NCI-H2107 (cell line): ENCODE data around the gene MARK1.
"Not testable (repeated sequence)": the region's sequence is repeated elsewhere in the genome, so short reads cannot be mapped to it uniquely, and the experiment has no call there.

Experiments used
- DNase-seq: peaks from one replicate; lab custom pipeline; 2025; lab: John Stamatoyannopoulos, UW

Gene MARK1

DNA sequence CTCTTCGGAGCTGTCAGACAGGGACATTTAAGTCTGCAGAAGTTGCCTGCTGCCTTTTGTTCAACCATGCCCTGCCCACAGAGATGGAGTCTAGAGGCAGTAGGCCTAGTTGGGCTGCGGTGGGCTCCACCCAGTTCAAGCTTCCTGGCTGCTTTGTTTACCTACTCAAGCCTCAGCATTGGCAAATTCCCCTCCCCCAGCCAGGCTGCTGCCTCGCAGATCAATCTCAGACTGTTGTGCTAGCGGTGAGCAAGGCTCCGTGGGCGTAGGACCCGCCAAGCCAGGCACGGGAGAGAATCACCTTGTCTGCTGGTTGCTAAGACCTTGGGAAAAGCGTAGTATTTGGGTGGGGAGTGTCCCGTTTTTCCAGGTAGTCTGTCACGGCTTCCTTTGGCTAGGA, 83.2 kb downstream of the MARK1 start:
- not testable (repeated sequence) for DNase-seq

DNA sequence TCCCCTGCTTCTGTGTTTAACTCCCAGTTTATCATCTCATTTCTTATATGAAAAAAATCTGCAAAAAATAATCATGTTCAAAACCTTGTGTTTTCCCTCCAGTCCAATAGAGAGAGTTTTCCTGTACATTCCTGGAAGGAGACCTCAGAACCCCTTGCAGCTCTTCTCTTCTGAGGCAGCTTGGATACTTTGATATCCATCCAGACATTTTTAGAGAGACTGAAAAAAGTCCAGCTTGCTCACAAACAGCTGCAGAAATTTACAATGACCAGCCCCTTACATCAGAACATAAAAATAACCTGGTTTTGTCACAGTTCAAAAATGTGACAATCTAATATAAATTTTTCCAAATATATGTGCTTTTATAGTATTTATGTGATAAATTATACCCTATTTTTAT, 88.9 kb downstream of the MARK1 start:
- DNase-seq: no peak

DNA sequence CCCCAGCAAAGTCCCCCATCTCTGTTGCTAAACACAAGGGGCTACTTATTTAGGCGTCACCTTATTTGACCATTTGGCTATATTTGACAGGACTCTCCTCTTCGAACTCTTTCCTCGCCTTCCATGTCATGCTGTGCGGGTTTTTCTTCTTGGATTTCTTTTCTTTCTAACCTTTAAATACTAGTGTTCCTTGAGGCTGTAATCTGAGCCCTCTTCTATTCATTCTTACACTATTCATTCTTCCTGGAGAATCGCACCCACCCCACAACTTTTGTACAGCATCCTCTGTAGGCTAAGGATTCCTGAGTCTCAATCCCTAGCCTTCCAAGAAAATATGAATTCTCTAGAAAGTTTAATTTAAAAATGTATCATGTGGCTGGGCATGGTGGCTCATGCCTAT, 100.5 kb downstream of the MARK1 start:
- DNase-seq: no peak

DNA sequence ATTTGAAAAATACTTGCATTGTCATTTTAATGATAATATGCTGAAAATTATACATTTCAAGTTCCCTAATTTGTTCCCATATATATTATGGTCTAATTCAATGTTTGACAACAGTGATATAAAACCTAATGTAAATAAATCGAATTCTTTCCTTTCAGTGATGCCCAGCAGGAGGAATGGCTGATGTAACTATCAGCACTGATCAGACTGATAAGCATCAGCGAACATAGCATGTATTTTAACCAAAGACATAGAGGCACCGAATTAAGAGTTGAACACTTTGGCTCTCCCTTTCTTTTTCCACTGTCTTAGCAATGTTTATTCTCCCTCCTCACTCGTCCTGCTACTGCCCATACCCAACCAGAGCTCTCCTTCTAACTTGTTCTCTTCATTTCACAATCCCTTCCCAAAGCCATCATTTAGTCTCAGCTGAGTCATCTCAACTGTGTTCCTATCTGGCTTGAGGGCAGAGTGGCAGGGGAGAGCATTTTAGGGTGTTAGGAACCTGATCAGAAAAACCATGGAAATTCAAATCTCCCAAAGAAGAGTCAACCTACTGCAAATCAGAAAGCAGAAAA, 103.4 kb downstream of the MARK1 start:
- DNase-seq: no peak

DNA sequence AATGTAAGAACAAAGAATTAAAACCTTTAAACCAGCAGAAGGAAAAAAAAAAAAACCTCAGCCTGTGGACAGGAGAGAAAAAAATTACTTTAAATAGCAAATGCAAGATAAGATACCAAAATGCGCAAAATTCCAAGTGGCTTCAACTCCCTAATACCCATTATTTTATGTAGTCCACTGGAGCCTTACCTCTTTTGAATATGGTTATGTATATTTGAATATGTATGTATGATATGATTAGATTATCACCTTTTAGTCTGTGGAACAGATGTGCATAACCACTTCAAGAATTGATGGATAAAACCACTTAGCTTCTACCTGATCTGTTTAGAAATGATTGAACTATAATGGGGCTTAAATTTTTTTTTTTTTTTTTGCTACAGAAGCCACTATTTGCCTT, 109.8 kb downstream of the MARK1 start:
- no peak for DNase-seq

DNA sequence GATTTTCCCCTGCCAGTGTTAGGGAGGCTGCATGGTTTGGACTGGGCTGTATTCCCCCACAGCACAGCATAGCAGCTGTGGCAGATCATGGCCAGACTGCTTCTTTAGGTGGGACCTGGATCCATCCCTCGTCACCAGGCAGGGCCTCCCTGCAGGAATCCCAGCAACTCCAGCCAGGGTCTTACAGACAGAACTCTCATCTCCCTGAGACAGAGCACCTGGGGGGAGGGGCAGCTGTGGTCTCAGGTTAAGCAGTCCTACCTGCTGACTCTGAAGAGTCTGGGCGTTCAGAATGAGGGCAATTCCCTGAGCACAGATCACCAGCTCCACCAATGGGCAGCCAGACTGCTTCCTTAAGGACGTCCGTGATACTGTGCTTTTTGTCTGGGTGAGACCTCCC, 114.3 kb downstream of the MARK1 start:
- no peak for DNase-seq

DNA sequence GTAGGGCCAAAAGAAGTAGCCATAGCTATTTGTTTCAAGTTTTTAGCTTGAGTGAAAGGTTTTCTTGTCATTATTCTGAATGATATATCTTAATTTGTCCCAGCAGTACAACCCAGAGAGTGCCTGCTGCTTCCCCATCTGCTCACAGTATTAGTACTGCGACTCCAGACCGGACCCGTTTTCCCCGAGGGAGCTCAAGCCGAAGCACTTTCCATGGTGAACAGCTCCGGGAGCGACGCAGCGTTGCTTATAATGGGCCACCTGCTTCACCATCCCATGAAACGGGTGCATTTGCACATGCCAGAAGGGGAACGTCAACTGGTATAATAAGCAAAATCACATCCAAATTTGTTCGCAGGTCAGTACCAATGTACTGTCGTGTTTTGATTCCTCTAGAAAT, 125.1 kb downstream of the MARK1 start:
- DNase-seq: no peak

DNA sequence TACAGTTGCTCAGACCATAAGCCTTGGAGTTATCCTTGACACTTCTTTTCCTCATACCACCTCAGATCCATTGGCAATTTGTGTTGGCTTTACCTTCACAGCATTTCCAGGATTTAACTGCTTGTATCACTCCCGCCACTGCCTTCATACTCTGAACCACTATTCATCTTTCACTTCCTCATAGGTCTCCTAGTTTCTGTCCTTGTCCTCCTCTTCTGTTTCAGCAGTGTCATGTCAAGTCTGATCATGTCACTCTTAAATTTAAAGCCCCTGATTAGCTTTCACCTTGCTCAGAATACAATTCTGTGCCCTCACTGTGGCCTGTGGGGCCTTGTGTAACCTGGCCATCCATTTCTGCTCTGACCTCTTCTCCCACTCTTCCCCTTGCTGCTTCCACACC, 127.6 kb downstream of the MARK1 start:
- no peak for DNase-seq

DNA sequence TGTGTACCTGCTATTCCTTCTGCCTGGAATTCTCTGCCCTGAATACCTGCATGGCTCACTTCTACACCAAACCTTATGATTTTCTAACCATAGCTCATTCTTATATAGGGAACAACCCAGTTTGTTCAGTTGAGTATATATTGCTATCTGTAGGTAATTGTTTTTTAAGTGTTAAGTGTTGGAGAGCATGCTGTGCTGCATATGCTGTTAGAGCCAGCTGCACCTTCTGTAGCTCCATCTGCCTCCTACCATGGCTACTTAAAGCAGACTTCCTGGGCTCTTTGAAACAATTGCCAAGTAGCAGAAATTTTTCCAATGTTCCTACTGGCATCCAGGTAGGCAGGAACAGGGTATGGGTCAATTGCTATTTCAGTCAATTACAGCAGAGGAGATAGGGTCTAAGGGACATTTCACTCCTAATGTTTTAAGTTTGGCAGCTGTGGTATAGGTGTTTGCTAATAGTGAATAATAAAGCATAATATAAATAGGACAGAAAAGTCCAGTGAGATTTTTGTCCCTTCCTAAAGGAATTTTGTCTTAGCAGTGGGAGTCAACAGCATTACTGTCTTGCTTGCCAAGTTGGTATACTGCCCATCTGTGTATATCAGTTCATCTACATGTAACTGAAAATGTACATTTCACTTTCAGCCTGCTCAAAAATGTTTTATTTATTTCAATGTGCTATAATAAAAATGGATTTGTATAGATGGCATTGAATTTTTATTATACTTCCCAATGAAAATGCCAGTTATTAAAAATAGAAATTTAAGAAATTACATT, 128.2 kb downstream of the MARK1 start:
- no peak for DNase-seq

DNA sequence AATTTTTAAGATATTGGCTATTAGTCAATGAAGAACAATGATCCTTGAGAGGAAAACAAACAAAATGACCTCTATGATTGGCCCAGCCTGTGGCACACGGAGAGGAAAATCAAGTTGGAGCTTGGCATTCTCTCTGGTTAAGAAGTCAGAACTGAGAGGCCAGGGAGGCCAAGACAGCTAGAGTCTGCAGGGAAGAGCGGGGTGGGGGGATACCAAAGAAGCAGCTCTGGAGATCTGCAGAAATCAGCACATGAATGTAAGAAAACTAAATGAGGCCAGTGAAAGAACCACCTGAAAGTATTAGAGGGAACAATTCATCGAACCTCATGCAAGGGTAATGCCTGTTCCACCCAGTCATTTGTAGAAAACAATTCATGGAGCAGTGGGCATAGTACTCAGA, 138.4 kb downstream of the MARK1 start:
- DNase-seq: no peak

DNA sequence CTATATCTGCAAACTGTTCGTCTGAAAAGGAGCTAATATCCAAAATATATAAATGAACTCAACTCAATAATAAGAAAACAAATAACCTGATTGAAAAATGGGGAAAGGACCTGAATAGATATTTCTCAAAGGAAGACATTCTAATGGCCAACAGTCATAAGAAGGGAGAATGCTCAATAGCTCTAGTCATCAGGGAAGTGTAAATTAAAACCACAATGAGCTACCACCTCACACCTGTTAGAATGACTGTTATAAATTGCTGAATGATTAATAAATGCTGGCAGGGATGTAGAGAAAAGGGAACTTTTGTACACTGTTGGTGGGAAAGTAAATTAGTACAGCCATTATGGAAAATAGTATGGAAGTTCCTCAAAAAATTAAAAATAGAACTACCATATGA, 141.1 kb downstream of the MARK1 start:
- DNase-seq: no peak

DNA sequence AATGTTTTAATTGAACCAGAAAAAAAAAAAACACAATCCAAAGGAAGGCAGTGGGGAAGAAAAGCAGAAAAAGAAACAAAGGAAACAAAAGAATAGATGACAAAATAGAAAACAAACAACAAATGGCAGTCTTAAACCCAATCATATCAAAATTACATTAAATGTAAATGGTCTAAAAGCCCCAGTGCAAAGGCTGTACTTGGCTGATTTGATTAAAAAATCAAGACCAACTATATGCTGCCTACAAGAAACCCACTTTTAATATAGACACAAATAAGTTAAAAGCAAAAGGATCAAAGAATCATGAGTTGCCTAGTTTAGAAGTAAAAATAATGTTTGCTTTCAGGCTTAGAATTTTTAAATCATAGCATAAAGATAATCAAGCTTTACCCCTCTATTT, 142.4 kb downstream of the MARK1 start:
- no peak for DNase-seq

DNA sequence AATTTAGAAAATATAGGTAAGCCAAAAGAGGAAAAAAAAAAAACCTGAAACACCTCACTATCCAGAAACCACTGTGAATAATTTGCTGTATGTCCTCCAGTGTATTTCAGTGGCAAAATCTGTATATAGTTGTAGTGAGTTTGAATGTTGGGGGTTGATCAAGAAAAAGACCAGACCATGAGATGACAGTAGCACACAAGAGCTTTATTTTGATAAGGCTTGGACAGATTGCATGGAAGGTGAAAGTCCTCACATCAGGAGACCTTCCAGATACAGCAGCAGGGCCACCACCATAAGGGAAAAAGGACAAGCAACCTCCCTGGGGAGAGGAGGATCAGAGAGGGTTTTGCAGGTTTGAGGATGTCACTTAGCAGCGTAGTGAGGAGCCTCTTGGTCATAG, 146.0 kb downstream of the MARK1 start:
- no peak for DNase-seq

DNA sequence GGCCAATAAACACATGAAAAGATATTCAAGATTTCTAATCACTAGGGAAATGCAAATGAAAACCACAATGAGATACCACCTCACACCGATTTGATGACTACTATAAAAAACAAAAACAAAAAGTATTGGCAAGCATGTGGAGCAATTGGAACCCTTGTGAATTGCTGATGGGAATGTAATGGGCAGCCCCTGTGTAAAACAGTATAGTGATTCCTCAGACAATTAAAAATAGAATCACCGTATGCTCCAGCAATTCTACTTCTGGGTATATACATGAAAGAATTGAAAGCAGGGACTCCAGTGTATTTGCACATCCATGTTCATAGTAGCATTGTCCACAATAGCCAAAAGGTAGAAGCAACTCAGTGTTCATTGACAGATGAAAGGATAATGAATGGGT, 149.3 kb downstream of the MARK1 start:
- DNase-seq: no peak

DNA sequence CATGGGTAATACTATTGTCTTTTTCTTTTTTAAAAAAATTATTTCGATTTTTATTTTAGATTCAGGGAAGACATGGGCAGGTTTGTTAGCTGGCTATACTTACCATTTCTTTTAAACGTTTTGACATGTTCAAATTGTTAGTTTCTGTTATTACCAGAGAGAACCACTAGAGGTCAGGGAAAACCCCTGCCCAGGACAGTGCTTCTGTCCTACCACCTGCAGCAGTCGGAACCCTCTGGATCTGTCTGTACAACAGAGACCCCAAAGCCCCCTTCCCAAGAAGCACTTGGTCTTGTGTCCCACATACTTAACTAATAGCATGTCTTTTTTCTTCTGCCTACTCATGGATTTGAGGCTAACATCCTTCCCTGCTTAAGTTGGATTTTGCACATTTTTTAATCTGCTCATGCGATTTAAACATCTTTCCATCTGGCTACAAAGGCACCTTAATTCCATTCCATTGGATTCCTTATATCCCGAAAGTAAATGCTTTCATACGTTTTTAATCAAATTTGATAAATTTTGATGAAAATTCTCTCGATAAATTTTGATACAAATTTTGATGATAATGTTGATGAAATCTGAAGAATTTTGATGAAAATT, 152.2 kb downstream of the MARK1 start:
- DNase-seq: no peak

DNA sequence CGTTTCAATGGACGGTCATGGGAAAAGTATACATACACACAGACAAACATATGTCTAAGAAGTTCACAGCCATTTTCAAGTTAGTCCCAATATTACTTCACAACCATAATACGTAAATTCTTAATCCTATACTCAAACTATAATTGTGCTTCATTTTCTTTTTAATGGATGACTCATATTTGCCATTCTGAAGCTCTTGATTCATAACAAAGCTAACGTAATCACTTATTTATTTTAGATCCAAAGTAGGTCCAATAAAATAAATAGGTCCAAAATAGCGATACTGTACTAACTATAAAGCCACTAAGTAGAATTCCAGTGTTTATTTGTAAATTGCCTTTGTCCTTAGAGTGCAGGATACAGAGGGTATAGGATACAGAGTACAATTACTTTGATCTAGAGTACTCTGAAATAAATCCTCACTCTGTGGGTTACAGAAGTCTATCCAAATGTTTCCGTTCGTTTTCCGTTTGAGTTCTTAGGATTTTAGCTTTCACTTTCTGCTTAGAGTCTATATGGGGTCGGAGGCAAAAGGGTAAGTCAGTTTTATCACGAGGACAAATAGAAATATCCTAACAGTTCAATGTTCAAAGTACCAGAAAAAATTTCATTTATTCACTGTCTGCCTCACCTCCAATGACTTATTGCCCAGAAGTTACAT, 153.4 kb downstream of the MARK1 start:
- no peak for DNase-seq

DNA sequence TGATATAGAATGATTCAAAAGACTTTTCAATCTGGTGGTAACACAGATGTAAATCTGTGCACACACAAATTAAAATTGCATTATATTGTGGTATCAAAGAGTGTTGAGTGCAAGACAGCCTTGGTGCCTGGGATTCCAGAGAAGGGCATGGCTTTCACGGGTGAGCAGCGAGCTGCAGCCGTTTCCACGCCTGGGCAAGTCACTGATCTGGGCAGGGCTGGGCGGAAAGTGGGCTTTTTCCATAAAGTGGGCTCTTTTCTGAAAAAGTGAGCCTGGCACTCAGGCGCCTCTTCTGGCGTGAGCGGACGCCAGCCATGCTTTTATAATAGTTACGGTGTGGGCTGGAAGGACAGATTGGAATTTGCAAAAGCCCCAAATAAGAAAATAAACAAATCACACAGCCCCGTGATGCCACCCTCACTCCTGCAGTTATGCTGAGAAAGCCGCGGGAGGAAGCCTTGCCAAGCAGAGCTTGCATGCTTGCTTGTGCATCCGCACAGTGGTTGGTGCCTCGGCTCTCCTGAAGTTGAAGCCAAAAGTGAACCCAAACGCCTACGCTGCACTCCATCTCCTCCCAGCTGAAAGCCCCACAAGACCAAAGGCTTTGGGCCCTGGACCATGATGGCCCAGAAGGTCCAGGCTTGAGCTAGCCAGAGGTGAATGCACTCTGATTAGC, 155.1 kb downstream of the MARK1 start:
- DNase-seq: no peak

DNA sequence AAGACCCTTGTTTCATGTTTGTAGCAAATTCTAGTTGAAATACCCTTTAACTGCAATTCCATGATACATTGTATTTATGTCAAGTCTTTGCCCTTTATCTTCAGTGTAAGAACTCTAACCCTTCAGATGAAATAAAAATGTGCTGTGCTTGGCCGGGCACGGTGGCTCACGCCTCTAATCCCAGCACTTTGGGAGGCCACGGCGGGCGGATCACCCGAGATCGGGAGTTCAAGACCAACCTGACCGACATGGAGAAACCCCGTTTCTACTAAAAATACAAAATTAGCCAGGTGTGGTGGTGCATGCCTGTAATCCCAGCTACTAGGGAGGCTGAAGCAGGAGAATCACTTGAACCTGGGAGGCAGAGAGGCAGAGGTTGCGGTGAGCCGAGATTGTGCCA, 155.8 kb downstream of the MARK1 start:
- DNase-seq: not testable (repeated sequence)

DNA sequence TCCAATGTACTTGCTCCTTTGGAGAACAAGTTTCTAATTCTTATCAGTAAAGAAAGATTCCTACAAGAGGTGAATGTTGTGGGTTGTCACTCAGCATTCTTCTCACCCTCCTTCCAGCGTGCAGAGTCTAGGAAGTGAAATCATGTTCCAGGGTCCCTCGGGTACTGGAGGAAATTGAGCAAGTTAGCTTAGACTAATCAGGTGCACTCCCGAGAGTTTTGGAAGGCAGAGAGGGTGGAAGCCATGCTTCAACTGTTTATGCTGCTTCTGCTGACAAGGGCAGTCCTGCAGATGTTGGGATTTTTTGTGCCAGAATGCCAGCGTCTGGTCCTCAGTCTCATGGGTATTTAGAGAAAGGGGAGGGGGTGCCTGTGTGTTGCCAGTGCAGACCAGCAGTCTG, 157.0 kb downstream of the MARK1 start:
- DNase-seq: no peak

DNA sequence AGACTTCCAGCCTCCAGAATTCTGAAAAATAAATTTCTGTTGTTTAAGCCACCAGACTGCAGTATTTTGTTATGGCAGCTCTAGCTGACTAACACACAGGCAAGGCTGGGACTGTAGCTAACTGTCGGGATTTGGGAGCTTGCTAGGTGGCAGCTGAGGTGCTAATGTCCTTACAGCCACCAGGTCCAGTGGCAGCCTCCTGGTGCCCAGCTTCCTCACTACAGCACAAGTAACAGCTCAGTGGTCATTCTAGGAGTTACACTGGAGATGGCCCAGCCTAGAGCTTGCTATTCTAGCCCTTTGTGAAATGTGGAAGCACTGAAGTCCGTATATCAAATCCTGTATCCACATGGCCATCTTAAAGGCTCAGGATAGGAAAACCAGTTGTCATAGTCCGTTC, 157.9 kb downstream of the MARK1 start:
- no peak for DNase-seq

DNA sequence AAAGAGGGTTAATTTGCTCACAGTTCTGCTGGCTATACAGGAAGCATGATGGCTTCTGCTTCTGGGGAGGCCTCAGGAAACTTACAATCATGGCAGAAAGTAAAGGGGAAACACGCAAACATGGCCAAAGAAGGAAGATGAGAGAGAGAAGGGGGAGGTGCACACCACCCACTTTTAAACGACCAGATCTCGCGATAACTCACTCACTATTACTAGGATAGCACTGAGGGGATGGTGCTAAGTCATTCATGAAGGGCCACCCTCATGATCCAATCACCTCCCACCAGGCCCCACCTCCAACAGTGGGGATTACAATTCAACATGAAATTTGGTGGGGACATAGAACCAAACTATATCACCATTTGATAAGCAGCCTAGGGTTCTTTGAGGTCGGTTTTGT, 159.9 kb downstream of the MARK1 start:
- DNase-seq: no peak

DNA sequence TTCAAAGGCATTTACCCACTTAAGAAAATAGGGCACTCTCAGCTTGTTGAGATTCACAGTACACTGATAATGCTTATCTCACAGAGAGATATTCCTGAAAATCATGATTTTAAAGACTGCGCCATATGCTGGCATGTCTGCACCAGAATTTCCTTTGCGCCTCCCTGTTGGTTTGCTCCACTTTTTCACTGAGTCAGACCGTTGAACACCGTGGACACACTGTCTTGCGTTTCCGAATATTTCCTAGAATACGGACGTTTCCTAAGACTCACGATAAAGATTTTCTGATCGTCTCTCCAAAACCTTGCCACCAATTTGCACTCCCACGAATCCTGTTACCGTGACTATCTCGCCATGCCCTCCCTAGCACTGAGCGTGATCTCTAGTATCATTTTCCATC, 161.7 kb downstream of the MARK1 start:
- no peak for DNase-seq
